HG03558 (cell line): ENCODE measurements around the gene WBP11.

Experiments
- ATAC-seq: cut with Tn5 transposase; IDR thresholded peaks from one replicate; pipeline ENCODE4 v1.9.1; 2021; ENCODE audit warnings: moderate number of reproducible peaks; ENCODE audit not compliant: unreplicated experiment; ENCODE audit errors: extremely low read depth

The WBP11 gene

GRCh38 chr12:14803011-14803829 is at the start of gene WBP11, which contains the start of gene C12orf60:
Gene WBP11, minus strand, starts transcription at chr12:14803478. Its CDS starts 2,095 bp downstream, at chr12:14801383.
Gene C12orf60, plus strand, starts transcription at chr12:14803670. Its CDS starts 19,266 bp downstream, at chr12:14822936.
- ATAC-seq: peak; percentile 99

- ATAC-seq: no peak
Measured at GRCh38 chr12:14852880-14853279, 49.6 kb upstream of the WBP11 start.

DNA sequence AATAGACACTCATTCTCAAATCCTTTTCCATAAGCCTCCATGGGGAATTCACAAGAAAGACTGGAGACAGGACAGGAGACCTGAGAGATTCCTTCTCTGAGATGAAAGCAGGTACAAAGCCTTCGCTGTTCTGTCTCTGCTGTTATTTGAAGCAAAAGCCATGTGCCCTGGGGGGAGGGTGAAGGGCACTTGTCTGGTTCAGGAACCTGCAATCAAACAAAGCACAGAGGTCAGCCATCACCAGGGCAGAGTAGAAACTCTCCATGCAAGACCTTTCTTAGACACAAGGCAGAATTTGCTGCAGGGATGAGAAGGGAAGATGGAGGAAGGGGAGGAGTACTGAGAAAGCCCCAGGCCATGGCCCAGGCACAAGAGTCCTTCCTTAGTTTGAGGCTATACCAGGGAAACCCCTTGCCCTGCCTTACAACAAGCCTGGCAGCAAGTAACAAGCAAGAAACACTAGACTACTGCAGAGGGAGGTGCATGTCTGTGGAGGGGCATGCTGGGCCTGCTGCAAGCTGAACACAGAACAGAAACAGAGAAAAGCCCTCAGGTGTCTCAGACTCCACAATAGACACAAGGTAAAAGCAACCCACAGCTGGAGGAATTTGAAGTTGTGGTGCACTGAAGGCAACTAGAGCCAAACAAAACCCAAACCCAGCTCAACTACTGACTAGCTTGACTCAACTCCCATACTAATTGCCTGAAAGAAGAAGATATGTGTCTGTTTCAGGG is 47.8 kb upstream of the WBP11 start:
- no peak for ATAC-seq

GRCh38 chr12:14849661-14850060 is 46.4 kb upstream of the WBP11 start:
- ATAC-seq: no peak

- ATAC-seq: no peak
Measured at GRCh38 chr12:14846876-14847580, 43.8 kb upstream of the WBP11 start.

DNA sequence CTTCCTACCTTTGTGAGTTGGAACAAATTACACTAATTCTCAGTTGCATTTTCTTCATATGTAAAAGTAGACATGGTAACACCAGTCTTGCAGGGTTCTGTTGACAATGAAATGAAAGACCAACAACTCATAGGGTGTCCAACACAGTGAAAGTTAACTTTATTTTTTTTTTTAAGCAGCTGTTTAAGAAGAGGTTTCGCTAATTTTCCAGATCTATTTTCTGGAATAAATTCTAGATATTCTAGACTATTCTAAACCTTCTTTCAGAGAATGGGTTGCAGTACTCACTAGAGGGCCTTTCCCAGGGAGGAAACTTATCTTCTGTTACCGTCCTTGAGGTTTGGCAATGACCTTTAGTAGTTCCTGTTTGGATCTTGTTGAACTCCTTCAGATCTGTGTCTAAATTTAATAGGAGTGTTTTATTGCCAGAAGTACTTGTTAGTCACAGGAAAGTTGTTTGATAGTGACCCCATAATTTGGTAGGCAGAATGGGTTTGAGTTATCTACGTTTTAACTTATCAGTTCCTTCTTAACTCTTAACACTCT is 42.8 kb upstream of the WBP11 start:
- ATAC-seq: no peak

DNA sequence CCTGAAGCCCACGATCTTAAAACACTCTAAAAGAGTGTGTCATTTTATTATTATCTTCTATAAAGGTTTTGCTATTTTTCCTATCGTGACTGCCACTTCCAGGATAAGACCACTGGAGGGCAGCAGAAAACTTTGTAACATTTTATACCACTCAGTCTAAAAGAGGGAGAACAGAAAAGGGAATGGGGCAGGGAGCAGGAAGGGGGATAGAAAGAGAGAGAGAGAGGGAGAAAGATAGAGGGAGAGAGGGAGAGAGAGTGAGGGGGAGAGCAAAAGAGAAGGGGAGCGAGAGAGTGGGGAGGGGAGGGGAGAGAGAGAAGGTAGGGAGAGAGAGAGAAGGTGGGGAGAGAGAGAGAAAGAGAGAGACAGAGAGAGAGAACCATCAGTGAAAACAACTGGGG is 42.1 kb upstream of the WBP11 start:
- no peak for ATAC-seq

DNA sequence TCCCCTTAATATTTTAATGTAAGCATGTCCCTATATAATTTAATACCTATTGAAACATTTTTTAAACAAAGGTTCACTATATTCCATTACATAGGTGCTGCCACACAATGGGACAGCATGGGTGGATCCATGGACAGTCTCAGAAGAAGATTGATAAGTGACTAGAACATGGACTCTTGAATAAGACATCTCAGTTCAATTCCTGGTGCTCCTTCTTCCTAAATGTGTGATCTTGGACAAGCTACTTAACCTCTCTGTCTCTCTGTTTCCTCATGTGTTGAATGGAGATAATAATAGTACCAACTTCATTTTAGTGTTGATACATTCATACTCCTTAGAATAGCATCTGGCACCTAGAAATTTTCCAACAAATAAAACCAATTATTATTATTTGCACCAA is 41.1 kb upstream of the WBP11 start:
- ATAC-seq: no peak

DNA sequence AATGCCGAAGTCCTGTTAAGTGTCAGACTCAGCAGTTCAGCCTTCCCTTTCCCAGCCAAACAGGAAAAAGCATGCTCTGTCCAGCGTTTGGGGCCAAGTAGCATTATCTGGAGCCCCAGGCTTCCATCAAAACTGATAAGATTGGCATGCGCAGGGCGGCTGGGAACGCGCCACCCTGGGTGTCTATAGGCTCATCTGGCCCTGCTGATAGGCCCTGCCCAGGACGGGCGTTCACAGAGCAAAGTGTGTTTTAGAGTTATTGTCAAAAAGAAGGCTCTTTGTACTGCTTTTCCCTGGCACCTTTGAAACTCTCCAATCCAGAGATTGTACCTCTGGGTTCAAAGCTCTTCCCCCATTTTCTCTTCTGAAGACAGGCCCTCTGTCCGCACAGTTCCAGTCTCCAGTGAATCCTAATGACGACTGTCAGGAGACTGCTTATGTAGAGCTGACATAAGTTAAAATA is 40.2 kb upstream of the WBP11 start, which contains the start of gene ART4:
ART4 (minus strand) TSS at position 102 of the 463 bp plus-strand sequence. CDS start 413 bp downstream, outside the sequence.
- no peak for ATAC-seq

DNA sequence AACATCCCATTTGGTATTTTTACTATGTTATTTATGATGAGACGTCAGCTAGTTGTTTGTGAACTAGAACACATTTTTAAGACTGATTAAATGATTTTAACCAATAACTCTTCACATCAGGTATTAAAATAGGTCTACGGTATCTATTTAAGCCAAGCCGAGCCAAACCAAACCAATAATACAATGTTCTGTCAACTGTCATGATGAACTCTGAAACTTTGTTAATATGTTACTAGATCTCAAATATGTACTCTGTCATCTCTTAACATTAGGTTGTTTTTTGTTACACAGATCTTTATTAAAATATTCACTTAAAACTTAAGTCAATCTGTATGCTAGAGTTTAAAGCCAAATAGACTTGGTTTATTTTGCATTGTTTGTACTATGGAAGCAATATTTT is 39.0 kb upstream of the WBP11 start:
- no peak for ATAC-seq

DNA sequence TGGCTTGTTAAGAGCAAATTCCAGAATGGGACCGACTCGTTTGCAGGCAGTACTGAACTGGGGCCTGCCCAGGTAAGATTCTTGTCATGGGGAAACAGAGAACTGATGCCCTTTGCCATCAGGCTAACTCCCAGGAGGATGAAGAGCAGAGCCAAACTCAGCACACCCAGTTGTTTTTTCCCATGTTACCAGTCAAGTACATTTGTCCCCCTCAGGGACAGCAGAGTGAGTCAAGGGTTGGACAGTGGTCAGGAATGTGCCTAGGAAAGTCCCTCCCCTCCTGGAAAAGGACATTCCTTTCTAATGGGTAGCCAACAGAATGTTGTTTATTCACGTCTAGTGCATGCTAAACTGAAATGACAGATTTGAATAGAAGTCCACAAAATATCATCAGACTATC is 38.5 kb upstream of the WBP11 start:
- ATAC-seq: no peak

GRCh38 chr12:14840616-14841015 is 37.3 kb upstream of the WBP11 start:
- ATAC-seq: no peak

DNA sequence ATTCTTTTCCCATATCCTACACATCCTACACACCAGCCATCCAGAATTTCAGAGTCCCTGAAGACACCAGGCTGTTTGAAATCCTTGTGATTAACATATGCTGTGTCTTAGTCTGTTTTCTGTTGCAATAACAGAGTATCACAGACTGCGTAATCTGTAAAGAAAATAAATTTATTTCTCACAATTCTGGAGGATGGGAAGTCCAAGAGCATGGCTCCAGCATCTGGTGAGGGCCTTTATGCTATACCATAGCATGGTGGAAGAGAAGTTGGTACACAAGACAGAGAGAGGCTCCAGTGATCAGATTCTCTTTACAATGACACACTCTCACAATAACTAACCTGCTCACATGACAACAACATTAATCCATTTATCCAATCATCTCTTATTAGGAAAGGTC is 36.0 kb upstream of the WBP11 start:
- ATAC-seq: no peak

GRCh38 chr12:14836336-14837210 is 33.3 kb upstream of the WBP11 start:
- ATAC-seq: no peak

DNA sequence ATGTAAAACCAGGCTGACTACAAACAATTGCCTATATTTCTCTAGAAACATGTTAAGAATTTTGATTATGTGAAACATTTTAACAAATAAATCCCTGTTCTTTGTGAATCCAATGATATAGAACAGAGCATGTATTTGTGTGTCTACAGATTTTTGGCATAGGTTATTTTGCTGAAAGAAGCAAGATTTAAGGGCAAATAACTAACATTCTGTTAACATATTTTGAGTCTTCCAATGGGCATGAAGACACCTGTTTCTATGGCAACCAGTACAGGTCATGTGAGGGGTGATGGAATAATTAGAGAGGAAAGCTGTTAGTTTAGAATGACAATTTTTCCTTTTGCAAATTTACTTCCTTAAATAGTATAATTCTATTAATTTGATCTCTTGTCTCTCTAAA is 31.2 kb upstream of the WBP11 start:
- no peak for ATAC-seq

GRCh38 chr12:14833952-14834351 is 30.7 kb upstream of the WBP11 start:
- ATAC-seq: no peak

DNA sequence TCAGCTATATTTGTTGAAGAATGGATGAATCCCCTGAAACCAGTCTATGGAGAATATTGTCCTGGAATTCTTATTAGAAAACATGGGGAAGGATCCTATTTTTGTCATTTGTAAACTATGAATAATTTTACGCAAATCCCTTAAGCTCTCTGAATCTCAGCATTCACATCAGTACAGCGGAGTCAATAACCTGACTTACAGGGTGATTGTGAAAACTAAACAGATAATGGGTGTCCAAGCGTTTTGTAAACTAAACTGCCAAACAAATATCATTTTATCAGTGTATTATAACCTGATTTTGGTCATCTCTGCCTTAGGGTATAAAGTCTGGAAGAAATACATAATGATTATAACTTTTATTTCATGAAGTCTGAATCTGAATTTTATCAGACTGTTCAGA is 30.1 kb upstream of the WBP11 start:
- no peak for ATAC-seq

GRCh38 chr12:14828892-14829291 is 25.6 kb upstream of the WBP11 start:
- ATAC-seq: peak; percentile 83

DNA sequence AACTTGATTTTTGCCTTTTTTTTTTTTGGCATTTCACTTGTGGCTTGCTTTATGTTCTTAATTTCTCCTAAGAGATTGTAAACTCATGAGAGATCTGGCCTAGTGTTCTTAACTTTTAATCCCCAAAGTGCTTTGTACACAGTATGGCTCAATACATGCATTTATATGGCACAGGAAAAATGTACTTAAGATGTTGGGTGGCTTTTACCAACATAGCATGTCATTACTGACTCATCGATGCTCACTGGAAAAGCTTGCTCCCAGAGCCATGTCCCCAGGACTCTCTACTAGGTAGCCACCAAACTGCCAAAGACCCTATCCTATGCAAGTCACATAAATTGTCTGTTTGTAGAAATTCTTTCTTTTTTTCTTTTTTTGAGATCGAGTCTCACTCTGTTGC is 23.8 kb upstream of the WBP11 start:
- no peak for ATAC-seq
